ENCODE results near the gene ENDOD1. TPM values are rescaled to one million over a fixed set of nuclear protein-coding genes. Genes with fewer than 3 reads are reported as not detected.

Gene ENDOD1
- total and polyA plus RNA-seq, 3 donors from 2014 or later = 28.9 to 71.8 (median 55.6) TPM

DNA sequence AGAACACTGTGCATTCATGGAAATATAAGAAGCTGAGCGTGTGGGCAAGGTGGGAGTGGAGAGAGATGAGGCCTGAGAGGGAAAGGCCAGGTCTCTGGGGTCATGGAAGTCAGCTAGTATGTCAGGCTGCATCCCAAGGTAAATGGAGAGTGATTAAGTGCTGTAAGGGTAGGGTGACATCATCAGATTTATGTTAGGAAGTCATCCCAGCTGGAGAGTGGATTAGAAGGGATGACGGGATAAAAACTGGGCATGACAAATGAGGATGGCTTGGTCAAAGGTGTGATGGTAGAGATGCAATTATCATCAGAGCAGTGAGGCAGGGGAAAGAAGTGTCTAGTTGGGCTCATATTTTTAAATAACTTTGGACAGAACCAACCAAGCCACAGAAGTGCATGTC lies 3.5 kb upstream of the ENDOD1 start:
- H3K27me3 ChIP-seq = no peaks in the 10 kb centered on the region
- intact Hi-C loops (cut with DNase I; ENCODE audit: low total_unique reads) = no loop called here
- no peak for DNase-seq
- no peaks in the 10 kb centered on the region for H3K9me3 ChIP-seq
- H3K4me3 ChIP-seq = no peak overlapping the region
- H3K4me1 ChIP-seq = peaks cover 13% of the 10 kb centered on the region
- WGBS, 2 donors = 91 to 98% methylated on average over 2 of the region's 2 CpGs
- H3K36me3 ChIP-seq (ENCODE audit: low read depth, missing control alignments) = no peaks in the 10 kb centered on the region
- no peak overlapping the region for H3K27ac ChIP-seq
- no peak for TF ChIP-seq POLR2A (IDR thresholded peaks at IDR 0.05)

GRCh38 chr11:95086836-95087570 lies 2.6 kb upstream of the ENDOD1 start:
- TF ChIP-seq, protein P1, sequence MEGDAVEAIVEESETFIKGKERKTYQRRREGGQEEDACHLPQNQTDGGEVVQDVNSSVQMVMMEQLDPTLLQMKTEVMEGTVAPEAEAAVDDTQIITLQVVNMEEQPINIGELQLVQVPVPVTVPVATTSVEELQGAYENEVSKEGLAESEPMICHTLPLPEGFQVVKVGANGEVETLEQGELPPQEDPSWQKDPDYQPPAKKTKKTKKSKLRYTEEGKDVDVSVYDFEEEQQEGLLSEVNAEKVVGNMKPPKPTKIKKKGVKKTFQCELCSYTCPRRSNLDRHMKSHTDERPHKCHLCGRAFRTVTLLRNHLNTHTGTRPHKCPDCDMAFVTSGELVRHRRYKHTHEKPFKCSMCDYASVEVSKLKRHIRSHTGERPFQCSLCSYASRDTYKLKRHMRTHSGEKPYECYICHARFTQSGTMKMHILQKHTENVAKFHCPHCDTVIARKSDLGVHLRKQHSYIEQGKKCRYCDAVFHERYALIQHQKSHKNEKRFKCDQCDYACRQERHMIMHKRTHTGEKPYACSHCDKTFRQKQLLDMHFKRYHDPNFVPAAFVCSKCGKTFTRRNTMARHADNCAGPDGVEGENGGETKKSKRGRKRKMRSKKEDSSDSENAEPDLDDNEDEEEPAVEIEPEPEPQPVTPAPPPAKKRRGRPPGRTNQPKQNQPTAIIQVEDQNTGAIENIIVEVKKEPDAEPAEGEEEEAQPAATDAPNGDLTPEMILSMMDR (IDR thresholded peaks at IDR 0.05) = no peak
- no peak for TF ChIP-seq POLR2A (IDR thresholded peaks at IDR 0.05)
- Histone ChIP-seq H3K4me3 (no peak overlapping the region), H3K27me3 (no peaks in the 10 kb centered on the region), H3K36me3 (ENCODE audit: low read depth, missing control alignments) (no peaks in the 10 kb centered on the region), H3K27ac (no peak overlapping the region), H3K4me1 (peaks cover 16% of the 10 kb centered on the region), H3K9me3 (no peaks in the 10 kb centered on the region)
- DNase-seq = no peak
- WGBS, 2 donors = 81 to 89% methylated on average over 1 of the region's 1 CpG
- intact Hi-C loops (cut with DNase I; ENCODE audit: low total_unique reads) = no loop called here

GRCh38 chr11:95088946-95089619 lies 563 bp upstream of the ENDOD1 start:
- Histone ChIP-seq H3K4me1 (peaks cover 24% of the 10 kb centered on the region), H3K36me3 (ENCODE audit: low read depth, missing control alignments) (no peaks in the 10 kb centered on the region), H3K27ac (peak overlapping the region; percentile 86 to 93), H3K9me3 (no peaks in the 10 kb centered on the region), H3K4me3 (peak overlapping the region; percentile 73 to 81), H3K27me3 (no peaks in the 10 kb centered on the region)
- intact Hi-C loops (cut with DNase I; ENCODE audit: low total_unique reads) = no loop called here
- DNase-seq = no peak
- WGBS, 2 donors = 8% methylated on average over 20 to 27 of the region's 27 CpGs
- TF ChIP-seq POLR2A (IDR thresholded peaks at IDR 0.05) = no peak
- TF ChIP-seq, protein P1 (IDR thresholded peaks at IDR 0.05) = no peak

- TF ChIP-seq, protein P1 (IDR thresholded peaks at IDR 0.05) = no peak
- TF ChIP-seq POLR2A (IDR thresholded peaks at IDR 0.05) = no peak
- intact Hi-C loops (cut with DNase I; ENCODE audit: low total_unique reads) = no loop called here
- no peaks in the 10 kb centered on the region for H3K36me3 ChIP-seq (ENCODE audit: low read depth, missing control alignments)
- peaks cover 24% of the 10 kb centered on the region for H3K4me1 ChIP-seq
- no peaks in the 10 kb centered on the region for H3K27me3 ChIP-seq
- H3K9me3 ChIP-seq = no peaks in the 10 kb centered on the region
- H3K4me3 ChIP-seq = no peak overlapping the region
- no peak for DNase-seq
- H3K27ac ChIP-seq = no peak overlapping the region
Measured at GRCh38 chr11:95091663-95092180, 2.1 kb downstream of the ENDOD1 start.

DNA sequence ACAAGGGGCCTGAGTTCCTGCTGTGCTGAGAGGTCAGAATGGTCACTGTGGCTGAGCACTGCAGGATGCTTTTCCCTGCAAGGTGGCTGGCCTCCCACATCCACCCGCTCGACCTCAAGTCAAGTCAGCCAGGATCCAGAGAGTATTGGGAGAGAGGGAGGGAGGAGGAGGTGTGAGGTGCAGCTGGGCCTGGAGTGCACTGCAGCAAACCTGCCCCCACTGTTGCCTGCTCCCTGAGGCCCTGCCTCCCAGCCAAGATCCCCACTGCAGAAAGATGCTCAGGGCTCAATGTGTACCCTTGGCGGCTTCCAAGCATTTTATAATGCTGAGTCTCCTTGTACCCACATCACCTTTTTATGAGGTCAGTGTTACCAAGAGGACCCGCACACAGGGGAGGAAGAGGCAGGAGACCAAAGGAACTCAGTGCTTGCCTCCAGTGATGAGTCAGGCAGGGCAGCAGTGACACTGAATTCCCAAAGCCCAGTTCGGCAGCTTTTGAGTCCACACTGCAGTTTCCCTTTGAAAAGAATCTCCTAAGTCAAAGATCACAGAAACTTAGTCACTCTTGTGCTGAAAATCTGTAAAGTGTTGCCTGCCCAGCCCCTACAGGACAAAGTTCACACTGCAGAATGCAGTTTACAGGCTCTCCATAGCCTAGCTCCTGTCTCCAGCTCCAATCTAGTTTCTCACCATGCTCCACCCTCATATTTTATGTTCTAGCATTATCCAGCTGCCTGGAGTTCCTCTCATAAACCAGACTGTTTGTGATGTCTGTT lies 3.1 kb downstream of the ENDOD1 start:
- TF ChIP-seq POLR2A (IDR thresholded peaks at IDR 0.05) = no peak
- TF ChIP-seq, protein P1 (IDR thresholded peaks at IDR 0.05) = peak in 2 of 3 experiments; percentile 17 to 39
- WGBS, 2 donors = 48 to 59% methylated on average over 5 of the region's 5 CpGs
- DNase-seq = no peak
- H3K27ac ChIP-seq = no peak overlapping the region
- no peak overlapping the region for H3K4me3 ChIP-seq
- intact Hi-C loops (cut with DNase I; ENCODE audit: low total_unique reads) = no loop called here
- H3K36me3 ChIP-seq (ENCODE audit: low read depth, missing control alignments) = no peaks in the 10 kb centered on the region
- H3K9me3 ChIP-seq = no peaks in the 10 kb centered on the region
- no peaks in the 10 kb centered on the region for H3K27me3 ChIP-seq
- peaks cover 24% of the 10 kb centered on the region for H3K4me1 ChIP-seq
